ENCODE data around the gene MIER2.
A peak's percentile ranks its signal among the peaks of the same experiment; 100 is the strongest.
"Not testable (repeated sequence)": the region's sequence is repeated elsewhere in the genome, so short reads cannot be mapped to it uniquely, and the experiment has no call there.

MIER2 gene, protein sequence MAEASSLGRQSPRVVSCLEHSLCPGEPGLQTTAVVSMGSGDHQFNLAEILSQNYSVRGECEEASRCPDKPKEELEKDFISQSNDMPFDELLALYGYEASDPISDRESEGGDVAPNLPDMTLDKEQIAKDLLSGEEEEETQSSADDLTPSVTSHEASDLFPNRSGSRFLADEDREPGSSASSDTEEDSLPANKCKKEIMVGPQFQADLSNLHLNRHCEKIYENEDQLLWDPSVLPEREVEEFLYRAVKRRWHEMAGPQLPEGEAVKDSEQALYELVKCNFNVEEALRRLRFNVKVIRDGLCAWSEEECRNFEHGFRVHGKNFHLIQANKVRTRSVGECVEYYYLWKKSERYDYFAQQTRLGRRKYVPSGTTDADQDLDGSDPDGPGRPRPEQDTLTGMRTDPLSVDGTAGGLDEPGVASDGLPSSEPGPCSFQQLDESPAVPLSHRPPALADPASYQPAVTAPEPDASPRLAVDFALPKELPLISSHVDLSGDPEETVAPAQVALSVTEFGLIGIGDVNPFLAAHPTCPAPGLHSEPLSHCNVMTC

DNA sequence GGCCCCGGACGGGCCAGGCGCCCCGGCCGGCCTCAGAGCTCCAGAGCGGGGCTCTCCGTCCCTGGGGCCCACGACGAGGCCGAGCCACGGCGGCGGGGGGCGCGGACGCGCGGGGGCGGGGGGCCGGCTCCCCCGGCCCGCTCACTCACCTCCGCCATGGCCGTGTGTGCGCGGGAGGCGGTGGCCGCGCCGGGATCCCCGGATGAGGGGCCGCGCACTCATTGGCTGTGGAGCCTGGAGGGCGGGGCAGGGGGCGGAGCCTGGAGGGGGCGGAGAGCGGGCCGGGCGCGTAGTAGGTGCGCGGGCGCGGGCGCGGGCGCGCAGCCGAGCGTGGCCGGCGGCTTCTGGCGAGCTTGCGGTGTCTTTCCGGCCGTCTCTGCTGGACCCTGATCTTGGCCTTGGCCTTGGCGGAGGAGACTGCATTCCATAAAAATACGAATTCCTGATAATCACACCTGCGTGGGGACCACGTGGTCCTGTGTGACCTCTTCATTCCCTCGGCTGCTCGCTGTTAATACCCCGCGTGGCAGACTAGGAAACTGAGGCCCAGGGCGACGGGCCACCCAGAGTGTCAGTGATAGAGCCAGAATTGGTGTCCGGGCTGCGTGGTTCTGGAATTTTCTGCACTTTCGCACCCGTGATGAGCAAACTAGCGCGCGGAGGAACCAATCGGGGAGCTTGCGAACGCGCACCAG is at the start of gene MIER2:
Gene MIER2 (minus strand): TSS at position 172 of the 695 bp plus-strand sequence. CDS start 14 bp downstream, at position 158.
- TF ChIP-seq, protein P1, sequence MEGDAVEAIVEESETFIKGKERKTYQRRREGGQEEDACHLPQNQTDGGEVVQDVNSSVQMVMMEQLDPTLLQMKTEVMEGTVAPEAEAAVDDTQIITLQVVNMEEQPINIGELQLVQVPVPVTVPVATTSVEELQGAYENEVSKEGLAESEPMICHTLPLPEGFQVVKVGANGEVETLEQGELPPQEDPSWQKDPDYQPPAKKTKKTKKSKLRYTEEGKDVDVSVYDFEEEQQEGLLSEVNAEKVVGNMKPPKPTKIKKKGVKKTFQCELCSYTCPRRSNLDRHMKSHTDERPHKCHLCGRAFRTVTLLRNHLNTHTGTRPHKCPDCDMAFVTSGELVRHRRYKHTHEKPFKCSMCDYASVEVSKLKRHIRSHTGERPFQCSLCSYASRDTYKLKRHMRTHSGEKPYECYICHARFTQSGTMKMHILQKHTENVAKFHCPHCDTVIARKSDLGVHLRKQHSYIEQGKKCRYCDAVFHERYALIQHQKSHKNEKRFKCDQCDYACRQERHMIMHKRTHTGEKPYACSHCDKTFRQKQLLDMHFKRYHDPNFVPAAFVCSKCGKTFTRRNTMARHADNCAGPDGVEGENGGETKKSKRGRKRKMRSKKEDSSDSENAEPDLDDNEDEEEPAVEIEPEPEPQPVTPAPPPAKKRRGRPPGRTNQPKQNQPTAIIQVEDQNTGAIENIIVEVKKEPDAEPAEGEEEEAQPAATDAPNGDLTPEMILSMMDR (IDR thresholded peaks at IDR 0.05; ENCODE audit: extremely low read depth, missing control alignments): no peak
- DNase-seq (ENCODE audit: low spot score): peak; percentile 100

DNA sequence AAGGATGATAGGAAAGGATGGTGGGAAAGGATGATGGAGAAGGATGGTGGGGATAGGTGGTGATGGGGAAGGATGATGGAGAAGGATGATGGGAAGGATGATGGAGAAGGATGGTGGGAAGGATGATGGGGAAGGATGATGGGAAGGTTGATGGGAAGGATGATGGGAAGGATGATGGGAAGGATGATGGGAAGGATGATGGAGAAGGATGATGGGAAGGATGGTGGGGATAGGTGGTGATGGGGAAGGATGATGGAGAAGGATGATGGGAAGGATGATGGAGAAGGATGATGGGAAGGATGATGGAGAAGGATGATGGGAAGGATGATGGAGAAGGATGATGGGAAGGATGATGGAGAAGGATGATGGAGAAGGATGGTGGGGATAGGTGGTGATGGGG is 49.0 kb upstream of the MIER2 start:
- DNase-seq (ENCODE audit: low spot score): not testable (repeated sequence)

DNA sequence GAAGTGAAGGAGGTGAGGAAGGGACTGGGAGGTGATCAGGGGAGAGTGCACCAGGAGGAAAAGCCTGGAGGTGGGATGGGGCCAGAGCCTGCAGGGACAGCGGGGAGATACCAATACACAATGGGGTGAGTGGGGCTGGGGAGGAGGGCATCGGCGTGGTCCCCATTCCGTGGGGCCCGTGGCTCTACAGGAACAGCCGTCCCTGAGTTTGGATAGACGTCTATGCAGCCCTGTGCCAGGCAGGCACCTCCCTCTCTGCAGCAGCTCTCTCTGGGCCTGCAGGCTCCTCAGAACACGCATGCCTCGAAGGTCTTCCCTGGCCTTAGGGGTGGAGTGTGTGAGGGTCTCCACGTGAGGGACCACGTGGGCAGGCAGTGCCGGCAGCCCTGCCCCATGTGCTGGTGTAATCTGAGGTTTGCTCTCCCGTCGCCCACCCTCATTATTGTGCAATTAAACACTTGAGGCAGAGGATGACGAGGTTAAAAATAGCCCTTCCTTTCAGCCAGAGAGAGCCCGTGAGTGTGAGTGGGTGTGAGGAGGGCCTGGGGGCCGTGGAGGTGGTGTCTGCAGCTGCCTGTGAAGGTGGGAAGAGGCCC is 47.9 kb upstream of the MIER2 start:
- DNase-seq (ENCODE audit: low spot score): no peak
- TF ChIP-seq, protein P1 (IDR thresholded peaks at IDR 0.05; ENCODE audit: extremely low read depth, missing control alignments): no peak

- TF ChIP-seq, protein P1 (IDR thresholded peaks at IDR 0.05; ENCODE audit: extremely low read depth, missing control alignments): no peak
- DNase-seq (ENCODE audit: low spot score): no peak
Measured at GRCh38 chr19:391726-392374, 47.3 kb upstream of the MIER2 start.

GRCh38 chr19:391207-391557 is 46.6 kb upstream of the MIER2 start:
- TF ChIP-seq, protein P1 (IDR thresholded peaks at IDR 0.05; ENCODE audit: extremely low read depth, missing control alignments): no peak
- no peak for DNase-seq (ENCODE audit: low spot score)

GRCh38 chr19:390386-391206 is 46.0 kb upstream of the MIER2 start:
- TF ChIP-seq, protein P1 (IDR thresholded peaks at IDR 0.05; ENCODE audit: extremely low read depth, missing control alignments): no peak
- no peak for DNase-seq (ENCODE audit: low spot score)

DNA sequence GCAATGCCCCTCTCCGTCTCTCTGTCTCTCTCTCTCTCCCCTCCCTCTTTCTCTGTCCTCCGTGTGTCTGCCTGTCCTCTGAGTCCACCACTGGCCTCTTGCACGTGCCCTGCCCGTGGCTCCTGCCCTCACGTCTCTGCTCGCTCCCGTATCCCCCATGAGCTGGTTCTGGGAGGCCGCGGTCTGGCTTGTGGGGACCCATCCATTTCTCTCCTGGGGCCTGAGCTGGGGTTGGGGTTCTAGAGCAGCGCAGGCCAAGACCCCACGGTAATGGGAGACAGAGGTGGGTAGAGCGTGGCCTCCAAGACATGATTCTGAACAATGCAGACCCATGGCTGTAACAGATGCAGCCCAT is 45.3 kb upstream of the MIER2 start:
- DNase-seq (ENCODE audit: low spot score): no peak
- TF ChIP-seq, protein P1 (IDR thresholded peaks at IDR 0.05; ENCODE audit: extremely low read depth, missing control alignments): no peak

Data from GM20000 (cell line).